RWPE2 (cell line): ENCODE data around the gene PIK3C2B.

Source experiments
- ATAC-seq: fragments of 200-7000 bp; cut with Tn5 transposase; 3 replicates; pipeline ENCODE4 v1.9.1; 2021; ENCODE audit warnings: low read depth
- DNase-seq: peaks from one replicate; pipeline ENCODE4 v3.0.0-alpha.2; 2020; ENCODE audit warnings: low spot score
- H3K27ac ChIP-seq: fragments of 450-650 bp; 2 replicates; pipeline ENCODE4 v1.5.1; 2017; ENCODE audit warnings: mild to moderate bottlenecking; ENCODE audit not compliant: poor library complexity, severe bottlenecking
- H3K27me3 ChIP-seq: fragments of 250-450 bp; sonication (Bioruptor Pico); 2 replicates; pipeline ENCODE4 v1.5.1; 2021; ENCODE audit warnings: mild to moderate bottlenecking, moderate library complexity; ENCODE audit not compliant: insufficient read depth, poor library complexity, severe bottlenecking
- H3K36me3 ChIP-seq: fragments of 250-450 bp; sonication (Bioruptor Pico); 2 replicates; pipeline ENCODE4 v1.5.1; 2020; ENCODE audit warnings: low read depth, mild to moderate bottlenecking, moderate library complexity
- H3K4me1 ChIP-seq: fragments of 250-450 bp; sonication (Bioruptor Pico); 2 replicates; pipeline ENCODE4 v1.5.1; 2021; ENCODE audit warnings: mild to moderate bottlenecking, moderate library complexity; ENCODE audit not compliant: insufficient read depth, poor library complexity, severe bottlenecking
- H3K4me3 ChIP-seq: fragments of 250-450 bp; sonication (Bioruptor Pico); 2 replicates; pipeline ENCODE4 v1.5.1; 2021; ENCODE audit warnings: mild to moderate bottlenecking, moderate library complexity; ENCODE audit not compliant: severe bottlenecking
- H3K9me3 ChIP-seq: fragments of 250-450 bp; sonication (Bioruptor Pico); 2 replicates; pipeline ENCODE4 v1.5.1; 2021; ENCODE audit warnings: mild to moderate bottlenecking, moderate library complexity; ENCODE audit not compliant: severe bottlenecking
- TF ChIP-seq, protein P1 (sequence below): fragments of 450-650 bp; IDR thresholded peaks from one replicate; pipeline ENCODE4 v1.5.1; 2017; ENCODE audit warnings: mild to moderate bottlenecking, moderate library complexity; ENCODE audit not compliant: poor library complexity, severe bottlenecking

Gene PIK3C2B

GRCh38 chr1:204472660-204473059 is 21.9 kb downstream of the PIK3C2B start:
- ATAC-seq (no peak), DNase-seq (no peak)
- no peaks in the 10 kb centered on the region for H3K27me3 ChIP-seq
- H3K9me3 ChIP-seq = no peaks in the 10 kb centered on the region
- no peak overlapping the region for H3K4me3 ChIP-seq
- no peaks in the 10 kb centered on the region for H3K4me1 ChIP-seq
- no peaks in the 10 kb centered on the region for H3K36me3 ChIP-seq
- TF ChIP-seq, protein P1, sequence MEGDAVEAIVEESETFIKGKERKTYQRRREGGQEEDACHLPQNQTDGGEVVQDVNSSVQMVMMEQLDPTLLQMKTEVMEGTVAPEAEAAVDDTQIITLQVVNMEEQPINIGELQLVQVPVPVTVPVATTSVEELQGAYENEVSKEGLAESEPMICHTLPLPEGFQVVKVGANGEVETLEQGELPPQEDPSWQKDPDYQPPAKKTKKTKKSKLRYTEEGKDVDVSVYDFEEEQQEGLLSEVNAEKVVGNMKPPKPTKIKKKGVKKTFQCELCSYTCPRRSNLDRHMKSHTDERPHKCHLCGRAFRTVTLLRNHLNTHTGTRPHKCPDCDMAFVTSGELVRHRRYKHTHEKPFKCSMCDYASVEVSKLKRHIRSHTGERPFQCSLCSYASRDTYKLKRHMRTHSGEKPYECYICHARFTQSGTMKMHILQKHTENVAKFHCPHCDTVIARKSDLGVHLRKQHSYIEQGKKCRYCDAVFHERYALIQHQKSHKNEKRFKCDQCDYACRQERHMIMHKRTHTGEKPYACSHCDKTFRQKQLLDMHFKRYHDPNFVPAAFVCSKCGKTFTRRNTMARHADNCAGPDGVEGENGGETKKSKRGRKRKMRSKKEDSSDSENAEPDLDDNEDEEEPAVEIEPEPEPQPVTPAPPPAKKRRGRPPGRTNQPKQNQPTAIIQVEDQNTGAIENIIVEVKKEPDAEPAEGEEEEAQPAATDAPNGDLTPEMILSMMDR = no peak
- H3K27ac ChIP-seq = no peak overlapping the region

- no peak overlapping the region for H3K4me3 ChIP-seq
- H3K36me3 ChIP-seq = no peaks in the 10 kb centered on the region
- TF ChIP-seq, protein P1 = no peak
- no peaks in the 10 kb centered on the region for H3K9me3 ChIP-seq
- ATAC-seq (no peak), DNase-seq (no peak)
- no peak overlapping the region for H3K27ac ChIP-seq
- no peaks in the 10 kb centered on the region for H3K27me3 ChIP-seq
- H3K4me1 ChIP-seq = no peaks in the 10 kb centered on the region
These were observed 22.9 kb downstream of the PIK3C2B start for GRCh38 chr1:204471687-204472086.

GRCh38 chr1:204469304-204469703 is 25.3 kb downstream of the PIK3C2B start:
- Histone ChIP-seq H3K9me3 (no peaks in the 10 kb centered on the region), H3K36me3 (no peaks in the 10 kb centered on the region), H3K27me3 (no peaks in the 10 kb centered on the region), H3K4me1 (no peaks in the 10 kb centered on the region), H3K4me3 (no peak overlapping the region), H3K27ac (no peak overlapping the region)
- TF ChIP-seq, protein P1 = no peak
- ATAC-seq (no peak), DNase-seq (no peak)

DNA sequence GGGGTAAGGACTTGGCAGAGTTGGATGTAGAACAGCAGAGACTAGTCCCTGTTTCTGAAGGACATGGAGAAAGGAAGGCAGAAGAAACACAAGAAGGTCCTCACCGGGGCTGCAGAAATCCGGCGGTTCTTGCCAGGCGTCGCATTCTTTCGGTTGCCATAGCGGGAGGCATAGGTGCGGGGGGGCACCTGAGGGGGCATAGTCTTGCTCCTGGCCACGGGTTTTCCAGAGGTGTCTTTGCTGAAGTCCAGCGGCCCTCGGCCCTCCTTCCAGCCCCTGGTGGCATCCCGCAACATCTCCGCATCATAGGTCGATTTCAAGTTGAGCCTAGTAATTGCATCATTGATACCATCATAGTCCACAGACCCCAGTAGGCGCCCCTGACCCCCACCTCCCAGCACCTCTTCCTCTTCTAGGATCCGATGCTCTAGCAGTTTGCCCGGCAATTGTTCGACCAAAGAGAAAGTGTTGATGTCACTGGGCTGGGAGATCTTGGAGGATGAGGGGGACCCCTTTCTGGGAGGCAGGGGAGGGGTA is 25.8 kb downstream of the PIK3C2B start:
- no peak for DNase-seq
- TF ChIP-seq, protein P1 = no peak

GRCh38 chr1:204468206-204468605 is 26.4 kb downstream of the PIK3C2B start:
- Histone ChIP-seq H3K4me1 (no peaks in the 10 kb centered on the region), H3K27me3 (no peaks in the 10 kb centered on the region), H3K36me3 (no peaks in the 10 kb centered on the region), H3K4me3 (no peak overlapping the region), H3K27ac (no peak overlapping the region), H3K9me3 (no peaks in the 10 kb centered on the region)
- TF ChIP-seq, protein P1 = no peak
- ATAC-seq = no peak
- no peak for DNase-seq

More for the DNA sequence above, 25.8 kb downstream of the PIK3C2B start:
- Histone ChIP-seq H3K27ac (no peak overlapping the region), H3K9me3 (no peaks in the 10 kb centered on the region), H3K27me3 (no peaks in the 10 kb centered on the region), H3K4me3 (no peak overlapping the region), H3K4me1 (no peaks in the 10 kb centered on the region), H3K36me3 (no peaks in the 10 kb centered on the region)
- ATAC-seq = no peak
